ENCODE measurements around the gene SGMS1. TPM values are rescaled to one million over a fixed set of nuclear protein-coding genes. Genes with fewer than 3 reads are reported as not detected.

SGMS1 gene
- total and polyA plus RNA-seq, 2 experiments from 2014 or later = 15.0 to 34.7 TPM

DNA sequence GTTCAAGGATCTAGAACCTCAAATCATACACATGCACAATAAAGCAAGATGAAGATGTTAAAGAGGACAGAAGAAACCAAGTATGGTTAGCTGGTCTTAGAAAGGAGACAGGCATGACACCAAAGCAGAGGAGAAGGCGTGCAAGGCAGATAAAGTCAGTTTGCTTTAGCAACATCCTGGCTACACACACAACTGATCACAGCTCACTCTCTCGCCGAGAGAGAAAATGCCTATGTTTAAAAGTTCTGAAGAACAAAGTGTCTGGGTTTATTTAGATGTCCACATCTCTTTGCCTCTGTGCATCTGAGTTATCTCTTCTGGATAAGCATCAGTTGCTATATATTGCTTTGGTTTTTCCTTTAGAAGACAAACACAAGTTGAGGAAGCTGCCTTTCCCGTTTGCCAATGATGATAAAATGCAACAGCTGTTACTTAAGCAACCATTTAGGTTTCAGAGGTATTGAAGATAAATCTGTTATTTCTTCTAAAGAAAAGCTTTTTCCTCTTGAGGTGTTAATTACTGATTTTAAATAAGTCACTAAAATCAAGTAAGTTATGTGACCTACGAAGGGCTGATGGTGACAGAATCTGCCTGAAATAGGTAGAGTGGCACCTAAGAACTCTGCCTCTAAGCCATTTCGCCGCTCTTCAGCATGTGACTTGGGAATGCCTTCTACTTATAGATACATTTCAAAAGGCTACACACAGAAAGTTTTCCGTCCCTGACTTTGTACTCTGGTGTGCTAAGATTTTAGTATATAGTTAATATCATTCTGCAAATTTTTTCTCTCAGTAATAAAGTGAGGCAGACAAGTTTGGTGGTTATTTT lies 226.2 kb downstream of the SGMS1 start (continued):
- TF ChIP-seq, protein P1, sequence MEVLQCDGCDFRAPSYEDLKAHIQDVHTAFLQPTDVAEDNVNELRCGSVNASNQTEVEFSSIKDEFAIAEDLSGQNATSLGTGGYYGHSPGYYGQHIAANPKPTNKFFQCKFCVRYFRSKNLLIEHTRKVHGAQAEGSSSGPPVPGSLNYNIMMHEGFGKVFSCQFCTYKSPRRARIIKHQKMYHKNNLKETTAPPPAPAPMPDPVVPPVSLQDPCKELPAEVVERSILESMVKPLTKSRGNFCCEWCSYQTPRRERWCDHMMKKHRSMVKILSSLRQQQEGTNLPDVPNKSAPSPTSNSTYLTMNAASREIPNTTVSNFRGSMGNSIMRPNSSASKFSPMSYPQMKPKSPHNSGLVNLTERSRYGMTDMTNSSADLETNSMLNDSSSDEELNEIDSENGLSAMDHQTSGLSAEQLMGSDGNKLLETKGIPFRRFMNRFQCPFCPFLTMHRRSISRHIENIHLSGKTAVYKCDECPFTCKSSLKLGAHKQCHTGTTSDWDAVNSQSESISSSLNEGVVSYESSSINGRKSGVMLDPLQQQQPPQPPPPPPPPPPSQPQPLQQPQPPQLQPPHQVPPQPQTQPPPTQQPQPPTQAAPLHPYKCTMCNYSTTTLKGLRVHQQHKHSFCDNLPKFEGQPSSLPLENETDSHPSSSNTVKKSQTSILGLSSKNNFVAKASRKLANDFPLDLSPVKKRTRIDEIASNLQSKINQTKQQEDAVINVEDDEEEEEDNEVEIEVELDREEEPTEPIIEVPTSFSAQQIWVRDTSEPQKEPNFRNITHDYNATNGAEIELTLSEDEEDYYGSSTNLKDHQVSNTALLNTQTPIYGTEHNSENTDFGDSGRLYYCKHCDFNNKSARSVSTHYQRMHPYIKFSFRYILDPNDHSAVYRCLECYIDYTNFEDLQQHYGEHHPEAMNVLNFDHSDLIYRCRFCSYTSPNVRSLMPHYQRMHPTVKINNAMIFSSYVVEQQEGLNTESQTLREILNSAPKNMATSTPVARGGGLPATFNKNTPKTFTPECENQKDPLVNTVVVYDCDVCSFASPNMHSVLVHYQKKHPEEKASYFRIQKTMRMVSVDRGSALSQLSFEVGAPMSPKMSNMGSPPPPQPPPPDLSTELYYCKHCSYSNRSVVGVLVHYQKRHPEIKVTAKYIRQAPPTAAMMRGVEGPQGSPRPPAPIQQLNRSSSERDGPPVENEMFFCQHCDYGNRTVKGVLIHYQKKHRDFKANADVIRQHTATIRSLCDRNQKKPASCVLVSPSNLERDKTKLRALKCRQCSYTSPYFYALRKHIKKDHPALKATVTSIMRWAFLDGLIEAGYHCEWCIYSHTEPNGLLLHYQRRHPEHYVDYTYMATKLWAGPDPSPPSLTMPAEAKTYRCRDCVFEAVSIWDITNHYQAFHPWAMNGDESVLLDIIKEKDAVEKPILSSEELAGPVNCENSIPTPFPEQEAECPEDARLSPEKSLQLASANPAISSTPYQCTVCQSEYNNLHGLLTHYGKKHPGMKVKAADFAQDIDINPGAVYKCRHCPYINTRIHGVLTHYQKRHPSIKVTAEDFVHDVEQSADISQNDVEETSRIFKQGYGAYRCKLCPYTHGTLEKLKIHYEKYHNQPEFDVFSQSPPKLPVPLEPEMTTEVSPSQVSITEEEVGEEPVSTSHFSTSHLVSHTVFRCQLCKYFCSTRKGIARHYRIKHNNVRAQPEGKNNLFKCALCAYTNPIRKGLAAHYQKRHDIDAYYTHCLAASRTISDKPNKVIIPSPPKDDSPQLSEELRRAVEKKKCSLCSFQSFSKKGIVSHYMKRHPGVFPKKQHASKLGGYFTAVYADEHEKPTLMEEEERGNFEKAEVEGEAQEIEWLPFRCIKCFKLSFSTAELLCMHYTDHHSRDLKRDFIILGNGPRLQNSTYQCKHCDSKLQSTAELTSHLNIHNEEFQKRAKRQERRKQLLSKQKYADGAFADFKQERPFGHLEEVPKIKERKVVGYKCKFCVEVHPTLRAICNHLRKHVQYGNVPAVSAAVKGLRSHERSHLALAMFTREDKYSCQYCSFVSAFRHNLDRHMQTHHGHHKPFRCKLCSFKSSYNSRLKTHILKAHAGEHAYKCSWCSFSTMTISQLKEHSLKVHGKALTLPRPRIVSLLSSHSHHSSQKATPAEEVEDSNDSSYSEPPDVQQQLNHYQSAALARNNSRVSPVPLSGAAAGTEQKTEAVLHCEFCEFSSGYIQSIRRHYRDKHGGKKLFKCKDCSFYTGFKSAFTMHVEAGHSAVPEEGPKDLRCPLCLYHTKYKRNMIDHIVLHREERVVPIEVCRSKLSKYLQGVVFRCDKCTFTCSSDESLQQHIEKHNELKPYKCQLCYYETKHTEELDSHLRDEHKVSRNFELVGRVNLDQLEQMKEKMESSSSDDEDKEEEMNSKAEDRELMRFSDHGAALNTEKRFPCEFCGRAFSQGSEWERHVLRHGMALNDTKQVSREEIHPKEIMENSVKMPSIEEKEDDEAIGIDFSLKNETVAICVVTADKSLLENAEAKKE (CRISPR knock-in tag; IDR thresholded peaks at IDR 0.05) = no peak

DNA sequence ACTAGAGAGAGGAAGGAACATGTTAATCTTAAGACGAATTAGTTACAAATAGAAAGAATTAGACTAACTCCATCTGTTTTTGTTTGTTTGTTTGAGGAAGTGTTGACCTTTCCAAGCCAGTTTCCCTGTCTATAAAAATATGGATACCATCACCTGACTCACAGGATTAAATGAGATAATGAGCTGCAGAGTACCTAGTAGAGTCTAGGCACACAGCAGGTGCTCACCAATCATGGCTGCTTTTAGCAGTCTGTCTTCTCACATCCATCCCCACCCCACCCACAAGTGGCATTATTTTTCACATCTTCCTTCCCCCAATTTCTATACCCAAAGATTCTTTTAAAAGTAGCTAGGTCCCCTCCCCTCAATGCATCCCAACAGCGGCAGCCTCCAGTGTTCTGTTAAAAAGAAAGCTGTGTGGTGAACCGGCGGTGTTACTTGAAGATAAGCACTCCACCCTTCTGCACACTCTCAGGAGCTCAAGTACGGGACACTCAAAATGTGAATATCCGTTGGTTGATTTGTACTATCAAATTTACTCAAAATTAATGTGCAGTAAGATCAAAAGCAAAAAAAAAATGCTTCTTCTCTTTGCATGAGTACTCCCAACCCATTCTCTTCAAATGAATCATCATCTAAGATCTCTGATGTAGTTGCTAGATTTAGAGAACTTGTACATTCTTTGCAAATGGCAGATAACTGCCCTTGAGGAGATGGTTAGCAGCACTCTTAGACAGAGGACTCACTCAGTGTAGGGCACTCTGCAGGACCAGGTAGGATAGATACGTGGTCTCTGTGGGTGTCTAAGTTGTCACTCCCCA lies 227.1 kb downstream of the SGMS1 start:
- Histone ChIP-seq H2AFZ (no peak overlapping the region), H4K20me1 (replicated peaks; ENCODE audit: insufficient read depth) (no peaks in the 10 kb centered on the region), H3F3A (replicated peaks; ENCODE audit: low read depth) (no peaks in the 10 kb centered on the region), H3K79me2 (replicated peaks; ENCODE audit: insufficient read depth) (no peaks in the 10 kb centered on the region; the same call in none of the 2 replicates), H3K9me2 (ENCODE audit: insufficient read depth) (no peaks in the 10 kb centered on the region), H3K4me2 (no peak overlapping the region), H3K4me1 (ENCODE audit: insufficient read depth) (peaks cover under 1% of the 10 kb centered on the region; the same call in 1 of the 2 replicates), H3K36me3 (ENCODE audit: insufficient read depth) (no peaks in the 10 kb centered on the region), H3K4me3 (no peak overlapping the region), H3K27me3 (ENCODE audit: insufficient read depth) (no peaks in the 10 kb centered on the region), H3K27ac (ENCODE audit: low read depth) (no peak overlapping the region)
- ATAC-seq = no peak
- DNase-seq (ENCODE audit: low spot score) = no peak
- Mint-ChIP-seq H3K27ac (no peak overlapping the region), H3K36me3 (ENCODE audit: low read depth) (no peaks in the 10 kb centered on the region), H3K9me3 (no peaks in the 10 kb centered on the region), H3K4me3 (no peak overlapping the region), H3K27me3 (ENCODE audit: insufficient read depth, low read depth, poor library complexity) (no peaks in the 10 kb centered on the region), H3K4me1 (peaks cover 22% of the 10 kb centered on the region)
- TF ChIP-seq ZNF114 (CRISPR knock-in tag; IDR thresholded peaks at IDR 0.05) (no peak), EZH2 (IDR thresholded peaks at IDR 0.05; ENCODE audit: low read depth, unreplicated experiment) (no peak), POLR2AphosphoS5 (IDR thresholded peaks at IDR 0.05; ENCODE audit: low read depth) (no peak)
- TF ChIP-seq, protein P2, sequence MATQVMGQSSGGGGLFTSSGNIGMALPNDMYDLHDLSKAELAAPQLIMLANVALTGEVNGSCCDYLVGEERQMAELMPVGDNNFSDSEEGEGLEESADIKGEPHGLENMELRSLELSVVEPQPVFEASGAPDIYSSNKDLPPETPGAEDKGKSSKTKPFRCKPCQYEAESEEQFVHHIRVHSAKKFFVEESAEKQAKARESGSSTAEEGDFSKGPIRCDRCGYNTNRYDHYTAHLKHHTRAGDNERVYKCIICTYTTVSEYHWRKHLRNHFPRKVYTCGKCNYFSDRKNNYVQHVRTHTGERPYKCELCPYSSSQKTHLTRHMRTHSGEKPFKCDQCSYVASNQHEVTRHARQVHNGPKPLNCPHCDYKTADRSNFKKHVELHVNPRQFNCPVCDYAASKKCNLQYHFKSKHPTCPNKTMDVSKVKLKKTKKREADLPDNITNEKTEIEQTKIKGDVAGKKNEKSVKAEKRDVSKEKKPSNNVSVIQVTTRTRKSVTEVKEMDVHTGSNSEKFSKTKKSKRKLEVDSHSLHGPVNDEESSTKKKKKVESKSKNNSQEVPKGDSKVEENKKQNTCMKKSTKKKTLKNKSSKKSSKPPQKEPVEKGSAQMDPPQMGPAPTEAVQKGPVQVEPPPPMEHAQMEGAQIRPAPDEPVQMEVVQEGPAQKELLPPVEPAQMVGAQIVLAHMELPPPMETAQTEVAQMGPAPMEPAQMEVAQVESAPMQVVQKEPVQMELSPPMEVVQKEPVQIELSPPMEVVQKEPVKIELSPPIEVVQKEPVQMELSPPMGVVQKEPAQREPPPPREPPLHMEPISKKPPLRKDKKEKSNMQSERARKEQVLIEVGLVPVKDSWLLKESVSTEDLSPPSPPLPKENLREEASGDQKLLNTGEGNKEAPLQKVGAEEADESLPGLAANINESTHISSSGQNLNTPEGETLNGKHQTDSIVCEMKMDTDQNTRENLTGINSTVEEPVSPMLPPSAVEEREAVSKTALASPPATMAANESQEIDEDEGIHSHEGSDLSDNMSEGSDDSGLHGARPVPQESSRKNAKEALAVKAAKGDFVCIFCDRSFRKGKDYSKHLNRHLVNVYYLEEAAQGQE (IDR thresholded peaks at IDR 0.05; ENCODE audit: unreplicated experiment) = no peak
